ENCODE data around the gene ZIC4. TPM values are rescaled to one million over a fixed set of nuclear protein-coding genes. Genes with fewer than 3 reads are reported as not detected.
A peak's percentile ranks its signal among the peaks of the same experiment; 100 is the strongest.

The ZIC4 gene
- 0.40 TPM for polyA plus RNA-seq (2013, experiment 1 of 2)
- polyA plus RNA-seq (2013, experiment 2 of 2), result 2.3 TPM

GRCh38 chr3:147406028-147406931 is at the start of gene ZIC4:
Gene ZIC4 (minus strand): TSS chr3:147406543. CDS start chr3:147402797, 3,746 bp downstream.
- Histone ChIP-seq H3K36me3 (ENCODE audit: insufficient read depth, low read length) (no peaks in the 10 kb centered on the region), H3K4me1 (ENCODE audit: insufficient read depth, low read length) (peaks cover 76% of the 10 kb centered on the region), H3K4me3 (ENCODE audit: low read length) (peak within 1 kb of the TSS; percentile 55), H3K9me3 (ENCODE audit: insufficient read depth, low read depth, low read length) (no peaks in the 10 kb centered on the region), H3K27ac (ENCODE audit: low read depth, low read length) (no peak within 1 kb of the TSS), H3K9ac (ENCODE audit: low read depth, low read length) (no peak within 1 kb of the TSS), H3K27me3 (ENCODE audit: insufficient read depth, low read length) (peaks cover 100% of the 10 kb centered on the region)
- 4% methylated on average over 9 of the region's 25 CpGs for WGBS

GRCh38 chr3:147449669-147450068 is 43.3 kb upstream of the ZIC4 start:
- H3K27me3 ChIP-seq (ENCODE audit: insufficient read depth, low read length), result no peaks in the 10 kb centered on the region
- no peak overlapping the region for H3K9ac ChIP-seq (ENCODE audit: low read depth, low read length)
- H3K4me3 ChIP-seq (ENCODE audit: low read length), result no peak overlapping the region; the same call in 1 of the 2 replicates
- no peaks in the 10 kb centered on the region for H3K36me3 ChIP-seq (ENCODE audit: insufficient read depth, low read length)
- H3K4me1 ChIP-seq (ENCODE audit: insufficient read depth, low read length), result peaks cover 17% of the 10 kb centered on the region
- 0% methylated on average over 2 of the region's 3 CpGs for WGBS
- H3K27ac ChIP-seq (ENCODE audit: low read depth, low read length), result peak overlapping the region; percentile 19; the same call in 1 of the 2 replicates
- no peaks in the 10 kb centered on the region for H3K9me3 ChIP-seq (ENCODE audit: insufficient read depth, low read depth, low read length)

- H3K27me3 ChIP-seq (ENCODE audit: insufficient read depth, low read length), result no peaks in the 10 kb centered on the region
- H3K9me3 ChIP-seq (ENCODE audit: insufficient read depth, low read depth, low read length), result no peaks in the 10 kb centered on the region
- peaks cover 17% of the 10 kb centered on the region for H3K4me1 ChIP-seq (ENCODE audit: insufficient read depth, low read length)
- H3K4me3 ChIP-seq (ENCODE audit: low read length), result no peak overlapping the region
- no peak overlapping the region for H3K27ac ChIP-seq (ENCODE audit: low read depth, low read length)
- no peaks in the 10 kb centered on the region for H3K36me3 ChIP-seq (ENCODE audit: insufficient read depth, low read length)
- H3K9ac ChIP-seq (ENCODE audit: low read depth, low read length), result no peak overlapping the region
Observed at GRCh38 chr3:147447224-147447623, 40.9 kb upstream of the ZIC4 start.

GRCh38 chr3:147431751-147432150 is 25.4 kb upstream of the ZIC4 start:
- Histone ChIP-seq H3K4me3 (ENCODE audit: low read length) (no peak overlapping the region), H3K4me1 (ENCODE audit: insufficient read depth, low read length) (no peaks in the 10 kb centered on the region; the same call in 1 of the 2 replicates), H3K9ac (ENCODE audit: low read depth, low read length) (no peak overlapping the region), H3K27me3 (ENCODE audit: insufficient read depth, low read length) (peaks cover 22% of the 10 kb centered on the region), H3K36me3 (ENCODE audit: insufficient read depth, low read length) (no peaks in the 10 kb centered on the region), H3K9me3 (ENCODE audit: insufficient read depth, low read depth, low read length) (no peaks in the 10 kb centered on the region), H3K27ac (ENCODE audit: low read depth, low read length) (no peak overlapping the region)
- WGBS, result 98% methylated on average over 2 of the region's 3 CpGs

GRCh38 chr3:147428754-147429153 is 22.4 kb upstream of the ZIC4 start:
- peaks cover 52% of the 10 kb centered on the region for H3K27me3 ChIP-seq (ENCODE audit: insufficient read depth, low read length)
- no peaks in the 10 kb centered on the region for H3K36me3 ChIP-seq (ENCODE audit: insufficient read depth, low read length)
- H3K27ac ChIP-seq (ENCODE audit: low read depth, low read length), result no peak overlapping the region
- peaks cover 6% of the 10 kb centered on the region; the same call in 1 of the 2 replicates for H3K4me1 ChIP-seq (ENCODE audit: insufficient read depth, low read length)
- no peaks in the 10 kb centered on the region for H3K9me3 ChIP-seq (ENCODE audit: insufficient read depth, low read depth, low read length)
- H3K4me3 ChIP-seq (ENCODE audit: low read length), result no peak overlapping the region
- WGBS, result 100% methylated on average over 2 of the region's 2 CpGs
- no peak overlapping the region for H3K9ac ChIP-seq (ENCODE audit: low read depth, low read length)

GRCh38 chr3:147428326-147428725 is 22.0 kb upstream of the ZIC4 start:
- no peaks in the 10 kb centered on the region for H3K9me3 ChIP-seq (ENCODE audit: insufficient read depth, low read depth, low read length)
- no peak overlapping the region for H3K27ac ChIP-seq (ENCODE audit: low read depth, low read length)
- H3K4me3 ChIP-seq (ENCODE audit: low read length), result no peak overlapping the region
- H3K27me3 ChIP-seq (ENCODE audit: insufficient read depth, low read length), result peaks cover 56% of the 10 kb centered on the region
- H3K4me1 ChIP-seq (ENCODE audit: insufficient read depth, low read length), result peaks cover 9% of the 10 kb centered on the region; the same call in 1 of the 2 replicates
- H3K9ac ChIP-seq (ENCODE audit: low read depth, low read length), result no peak overlapping the region
- 92% methylated on average over 1 of the region's 1 CpG for WGBS
- H3K36me3 ChIP-seq (ENCODE audit: insufficient read depth, low read length), result no peaks in the 10 kb centered on the region

GRCh38 chr3:147427746-147428145 is 21.4 kb upstream of the ZIC4 start:
- H3K36me3 ChIP-seq (ENCODE audit: insufficient read depth, low read length), result no peaks in the 10 kb centered on the region
- H3K9me3 ChIP-seq (ENCODE audit: insufficient read depth, low read depth, low read length), result no peaks in the 10 kb centered on the region
- H3K27me3 ChIP-seq (ENCODE audit: insufficient read depth, low read length), result peaks cover 62% of the 10 kb centered on the region
- WGBS, result 76% methylated on average over 3 of the region's 3 CpGs
- peaks cover 13% of the 10 kb centered on the region; the same call in 1 of the 2 replicates for H3K4me1 ChIP-seq (ENCODE audit: insufficient read depth, low read length)
- no peak overlapping the region for H3K27ac ChIP-seq (ENCODE audit: low read depth, low read length)
- no peak overlapping the region for H3K4me3 ChIP-seq (ENCODE audit: low read length)
- no peak overlapping the region for H3K9ac ChIP-seq (ENCODE audit: low read depth, low read length)

GRCh38 chr3:147426931-147427330 is 20.6 kb upstream of the ZIC4 start:
- Histone ChIP-seq H3K4me1 (ENCODE audit: insufficient read depth, low read length) (peaks cover 17% of the 10 kb centered on the region), H3K27me3 (ENCODE audit: insufficient read depth, low read length) (peaks cover 70% of the 10 kb centered on the region), H3K36me3 (ENCODE audit: insufficient read depth, low read length) (no peaks in the 10 kb centered on the region), H3K9ac (ENCODE audit: low read depth, low read length) (no peak overlapping the region), H3K9me3 (ENCODE audit: insufficient read depth, low read depth, low read length) (no peaks in the 10 kb centered on the region), H3K27ac (ENCODE audit: low read depth, low read length) (no peak overlapping the region), H3K4me3 (ENCODE audit: low read length) (no peak overlapping the region)
- 87% methylated on average over 2 of the region's 2 CpGs for WGBS

GRCh38 chr3:147425388-147425850 is 19.1 kb upstream of the ZIC4 start:
- Histone ChIP-seq H3K36me3 (ENCODE audit: insufficient read depth, low read length) (no peaks in the 10 kb centered on the region), H3K27ac (ENCODE audit: low read depth, low read length) (no peak overlapping the region), H3K9ac (ENCODE audit: low read depth, low read length) (no peak overlapping the region), H3K9me3 (ENCODE audit: insufficient read depth, low read depth, low read length) (no peaks in the 10 kb centered on the region), H3K27me3 (ENCODE audit: insufficient read depth, low read length) (peaks cover 85% of the 10 kb centered on the region), H3K4me3 (ENCODE audit: low read length) (no peak overlapping the region), H3K4me1 (ENCODE audit: insufficient read depth, low read length) (peaks cover 23% of the 10 kb centered on the region)
- WGBS, result no CpG with 5 or more reads among the region's 1 CpG

GRCh38 chr3:147424581-147425387 is 18.4 kb upstream of the ZIC4 start:
- no peak overlapping the region for H3K27ac ChIP-seq (ENCODE audit: low read depth, low read length)
- 5% methylated on average over 10 of the region's 14 CpGs for WGBS
- H3K9me3 ChIP-seq (ENCODE audit: insufficient read depth, low read depth, low read length), result no peaks in the 10 kb centered on the region
- no peak overlapping the region for H3K9ac ChIP-seq (ENCODE audit: low read depth, low read length)
- peaks cover 89% of the 10 kb centered on the region for H3K27me3 ChIP-seq (ENCODE audit: insufficient read depth, low read length)
- H3K4me3 ChIP-seq (ENCODE audit: low read length), result peak overlapping the region; percentile 42
- no peaks in the 10 kb centered on the region for H3K36me3 ChIP-seq (ENCODE audit: insufficient read depth, low read length)
- H3K4me1 ChIP-seq (ENCODE audit: insufficient read depth, low read length), result peaks cover 30% of the 10 kb centered on the region

All from HUES64 (cell line).